ENCODE data around the gene SPDYE1.
"Not testable (repeated sequence)": the region's sequence is repeated elsewhere in the genome, so short reads cannot be mapped to it uniquely, and the experiment has no call there.

The SPDYE1 gene

GRCh38 chr7:44031319-44031718 lies 33.6 kb downstream of the SPDYE1 start:
- H3K4me1 ChIP-seq (ENCODE audit: control insufficient read depth, insufficient read depth, low read length, poor library complexity, severe bottlenecking); H3K36me3 ChIP-seq (ENCODE audit: control insufficient read depth, insufficient read depth, low read length); H3K9me3 ChIP-seq (ENCODE audit: control insufficient read depth, low read length); H3K4me3 ChIP-seq (ENCODE audit: insufficient read depth, low read depth, low read length, poor library complexity, severe bottlenecking); DNase-seq; H3K27me3 ChIP-seq (replicated peaks; ENCODE audit: control insufficient read depth, insufficient read depth, low read length, poor library complexity, severe bottlenecking); H3K27ac ChIP-seq (ENCODE audit: insufficient read depth, low read length, poor library complexity, severe bottlenecking): not testable (repeated sequence)

DNA sequence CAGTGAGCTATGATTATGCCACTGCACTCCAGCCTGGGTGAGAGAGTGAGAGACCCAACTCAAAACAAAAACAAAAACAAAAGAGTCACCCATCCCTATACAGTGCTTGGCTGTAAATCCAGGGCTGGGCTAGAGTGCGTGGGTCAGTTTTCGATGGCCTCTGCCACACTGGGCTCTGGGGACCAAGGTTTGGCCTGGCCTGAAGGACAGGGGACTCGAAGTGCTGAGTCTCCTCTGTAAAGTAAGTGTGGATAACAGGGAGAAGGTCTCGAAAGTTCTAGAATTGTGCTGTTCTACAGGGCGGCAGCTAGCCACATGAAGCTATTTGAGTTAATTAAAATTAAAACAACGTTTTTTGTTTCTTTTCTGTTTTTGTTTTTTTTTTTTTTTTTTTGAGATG lies 34.3 kb downstream of the SPDYE1 start:
- not testable (repeated sequence) for H3K4me1 ChIP-seq (ENCODE audit: control insufficient read depth, insufficient read depth, low read length, poor library complexity, severe bottlenecking)

DNA sequence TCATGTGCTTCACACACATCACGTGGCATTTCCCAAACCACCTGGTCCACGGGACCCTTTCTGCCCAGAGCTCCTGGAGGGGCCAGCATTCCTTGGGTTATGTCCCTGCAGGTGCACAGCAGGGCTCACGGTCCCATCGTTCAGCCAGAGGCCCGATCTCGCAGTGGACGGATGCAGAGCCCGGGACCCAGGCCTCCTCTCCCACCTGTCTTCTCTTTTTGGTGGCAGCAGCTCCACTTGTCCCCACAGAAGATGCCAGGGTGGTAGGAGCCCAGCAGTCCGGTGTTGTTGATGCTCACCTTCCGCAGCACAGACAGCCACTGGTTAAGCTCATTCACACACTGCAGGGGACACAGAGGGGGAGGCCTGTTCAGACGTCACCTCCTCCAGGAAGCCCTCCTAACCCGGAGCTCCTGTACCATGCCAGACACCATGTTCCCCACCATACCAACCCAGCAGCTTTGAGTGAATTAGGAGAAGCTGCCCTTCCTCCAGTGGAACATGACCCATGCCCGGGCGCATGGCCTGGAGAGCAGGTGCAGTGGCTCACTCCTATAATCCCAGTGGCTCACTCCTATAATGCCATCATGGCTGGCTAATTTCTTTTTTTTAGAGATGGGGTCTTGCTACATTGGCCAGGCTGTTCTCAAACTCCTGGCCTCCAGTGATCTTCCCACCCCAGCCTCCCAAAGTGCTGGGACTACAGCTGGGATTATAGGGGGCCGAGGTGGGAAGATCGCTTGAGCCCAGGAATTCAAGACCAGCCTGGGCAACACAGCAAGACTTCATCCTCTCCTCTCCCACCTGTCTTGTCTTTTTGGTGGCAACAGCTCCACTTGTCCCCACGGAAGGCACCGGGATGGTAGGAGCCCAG lies 36.5 kb downstream of the SPDYE1 start:
- not testable (repeated sequence) for H3K4me3 ChIP-seq (ENCODE audit: insufficient read depth, low read depth, low read length, poor library complexity, severe bottlenecking); DNase-seq; H3K27me3 ChIP-seq (replicated peaks; ENCODE audit: control insufficient read depth, insufficient read depth, low read length, poor library complexity, severe bottlenecking); H3K9me3 ChIP-seq (ENCODE audit: control insufficient read depth, low read length); H3K27ac ChIP-seq (ENCODE audit: insufficient read depth, low read length, poor library complexity, severe bottlenecking); H3K36me3 ChIP-seq (ENCODE audit: control insufficient read depth, insufficient read depth, low read length); H3K4me1 ChIP-seq (ENCODE audit: control insufficient read depth, insufficient read depth, low read length, poor library complexity, severe bottlenecking)

More for the DNA sequence above, 34.3 kb downstream of the SPDYE1 start:
- H3K4me3 ChIP-seq (ENCODE audit: insufficient read depth, low read depth, low read length, poor library complexity, severe bottlenecking); H3K27me3 ChIP-seq (replicated peaks; ENCODE audit: control insufficient read depth, insufficient read depth, low read length, poor library complexity, severe bottlenecking); H3K9me3 ChIP-seq (ENCODE audit: control insufficient read depth, low read length); H3K36me3 ChIP-seq (ENCODE audit: control insufficient read depth, insufficient read depth, low read length); DNase-seq; H3K27ac ChIP-seq (ENCODE audit: insufficient read depth, low read length, poor library complexity, severe bottlenecking): not testable (repeated sequence)

DNA sequence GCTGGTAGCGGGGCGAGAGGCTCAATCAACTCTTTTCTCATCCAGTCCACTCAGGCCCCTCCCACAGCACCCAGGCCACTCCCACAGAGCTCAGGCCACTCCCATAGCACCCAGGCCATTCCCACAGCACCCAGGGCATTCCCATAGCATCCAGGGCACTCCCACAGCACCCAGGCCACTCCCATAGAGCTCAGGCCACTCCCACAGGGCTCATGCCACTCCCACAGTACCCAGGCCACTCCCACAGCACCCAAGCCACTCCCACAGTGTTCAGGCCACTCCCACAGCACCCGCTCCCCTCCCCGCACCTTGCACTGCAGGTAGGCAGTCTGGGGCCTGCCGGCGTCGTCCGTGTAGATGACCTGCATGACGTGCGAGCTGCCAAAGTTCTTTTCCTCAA lies 38.7 kb downstream of the SPDYE1 start:
- DNase-seq = peak; percentile 13 to 27 (median 24)
- H3K4me1 ChIP-seq (ENCODE audit: control insufficient read depth, insufficient read depth, low read length, poor library complexity, severe bottlenecking); H3K4me3 ChIP-seq (ENCODE audit: insufficient read depth, low read depth, low read length, poor library complexity, severe bottlenecking); H3K27me3 ChIP-seq (replicated peaks; ENCODE audit: control insufficient read depth, insufficient read depth, low read length, poor library complexity, severe bottlenecking); H3K27ac ChIP-seq (ENCODE audit: insufficient read depth, low read length, poor library complexity, severe bottlenecking); H3K36me3 ChIP-seq (ENCODE audit: control insufficient read depth, insufficient read depth, low read length); H3K9me3 ChIP-seq (ENCODE audit: control insufficient read depth, low read length): not testable (repeated sequence)

DNA sequence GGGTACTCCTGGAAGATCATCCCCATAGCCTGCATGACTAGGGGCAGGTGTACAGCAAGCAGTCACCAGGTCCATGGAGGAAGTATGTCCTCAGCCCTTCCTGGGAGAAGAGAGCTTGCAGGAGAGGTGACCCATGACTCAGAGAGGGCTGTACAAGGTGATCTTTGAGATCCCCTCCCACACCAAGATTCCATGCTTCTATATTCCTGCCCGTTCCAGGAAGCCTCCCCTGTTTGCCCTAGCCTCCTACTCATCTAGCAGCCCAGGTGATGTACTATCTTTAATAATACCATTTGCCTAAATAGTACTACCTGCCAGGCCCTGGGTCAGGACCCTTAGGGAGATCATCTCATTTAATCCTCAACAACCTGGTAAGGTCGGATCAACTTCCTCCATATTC lies 40.3 kb downstream of the SPDYE1 start:
- H3K27me3 ChIP-seq (replicated peaks; ENCODE audit: control insufficient read depth, insufficient read depth, low read length, poor library complexity, severe bottlenecking); H3K4me1 ChIP-seq (ENCODE audit: control insufficient read depth, insufficient read depth, low read length, poor library complexity, severe bottlenecking); H3K36me3 ChIP-seq (ENCODE audit: control insufficient read depth, insufficient read depth, low read length); H3K9me3 ChIP-seq (ENCODE audit: control insufficient read depth, low read length); H3K27ac ChIP-seq (ENCODE audit: insufficient read depth, low read length, poor library complexity, severe bottlenecking); H3K4me3 ChIP-seq (ENCODE audit: insufficient read depth, low read depth, low read length, poor library complexity, severe bottlenecking); DNase-seq: not testable (repeated sequence)

- not testable (repeated sequence) for H3K27me3 ChIP-seq (replicated peaks; ENCODE audit: control insufficient read depth, insufficient read depth, low read length, poor library complexity, severe bottlenecking); H3K4me3 ChIP-seq (ENCODE audit: insufficient read depth, low read depth, low read length, poor library complexity, severe bottlenecking); H3K36me3 ChIP-seq (ENCODE audit: control insufficient read depth, insufficient read depth, low read length); H3K27ac ChIP-seq (ENCODE audit: insufficient read depth, low read length, poor library complexity, severe bottlenecking); H3K4me1 ChIP-seq (ENCODE audit: control insufficient read depth, insufficient read depth, low read length, poor library complexity, severe bottlenecking); DNase-seq; H3K9me3 ChIP-seq (ENCODE audit: control insufficient read depth, low read length)
Measured at GRCh38 chr7:44038553-44038952, 40.9 kb downstream of the SPDYE1 start.

DNA sequence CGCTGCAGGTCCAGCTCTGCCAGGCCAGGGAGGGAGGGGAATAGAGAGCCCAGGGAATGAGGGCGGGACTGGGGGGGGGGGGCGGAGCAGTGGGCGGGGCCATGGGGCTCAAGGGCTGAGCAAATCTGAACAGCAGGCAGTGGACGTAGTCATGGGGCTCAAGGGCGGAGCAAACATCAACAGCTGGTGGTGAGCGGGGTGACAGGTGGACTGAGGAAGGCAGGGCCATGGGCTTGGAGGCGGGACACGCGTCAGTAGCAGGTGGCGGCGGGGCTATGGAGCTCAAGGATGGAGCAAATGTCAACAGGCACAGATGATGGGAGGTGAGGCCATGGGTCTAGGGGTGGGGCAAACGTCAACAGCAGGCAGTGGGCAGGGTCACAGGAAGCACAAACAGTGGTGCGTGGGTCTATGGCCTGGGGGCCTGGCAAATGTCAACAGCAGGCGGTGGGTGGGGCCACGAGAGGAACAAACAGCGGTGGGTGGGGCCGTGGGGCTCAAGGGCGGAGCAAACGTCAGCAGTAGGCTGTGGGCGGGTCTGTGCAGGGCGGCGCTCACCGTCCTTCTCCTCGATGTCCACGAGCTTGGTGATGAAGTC lies 41.4 kb downstream of the SPDYE1 start:
- H3K27ac ChIP-seq (ENCODE audit: insufficient read depth, low read length, poor library complexity, severe bottlenecking); H3K36me3 ChIP-seq (ENCODE audit: control insufficient read depth, insufficient read depth, low read length); H3K4me1 ChIP-seq (ENCODE audit: control insufficient read depth, insufficient read depth, low read length, poor library complexity, severe bottlenecking); H3K27me3 ChIP-seq (replicated peaks; ENCODE audit: control insufficient read depth, insufficient read depth, low read length, poor library complexity, severe bottlenecking); H3K4me3 ChIP-seq (ENCODE audit: insufficient read depth, low read depth, low read length, poor library complexity, severe bottlenecking); H3K9me3 ChIP-seq (ENCODE audit: control insufficient read depth, low read length): not testable (repeated sequence)
- DNase-seq = peak; percentile 77 to 81 (median 80)

GRCh38 chr7:44039800-44040492 lies 42.2 kb downstream of the SPDYE1 start:
- not testable (repeated sequence) for H3K4me3 ChIP-seq (ENCODE audit: insufficient read depth, low read depth, low read length, poor library complexity, severe bottlenecking); H3K9me3 ChIP-seq (ENCODE audit: control insufficient read depth, low read length); DNase-seq; H3K36me3 ChIP-seq (ENCODE audit: control insufficient read depth, insufficient read depth, low read length); H3K27me3 ChIP-seq (replicated peaks; ENCODE audit: control insufficient read depth, insufficient read depth, low read length, poor library complexity, severe bottlenecking); H3K4me1 ChIP-seq (ENCODE audit: control insufficient read depth, insufficient read depth, low read length, poor library complexity, severe bottlenecking)
- H3K27ac ChIP-seq (ENCODE audit: insufficient read depth, low read length, poor library complexity, severe bottlenecking) = peak overlapping the region; percentile 42

DNA sequence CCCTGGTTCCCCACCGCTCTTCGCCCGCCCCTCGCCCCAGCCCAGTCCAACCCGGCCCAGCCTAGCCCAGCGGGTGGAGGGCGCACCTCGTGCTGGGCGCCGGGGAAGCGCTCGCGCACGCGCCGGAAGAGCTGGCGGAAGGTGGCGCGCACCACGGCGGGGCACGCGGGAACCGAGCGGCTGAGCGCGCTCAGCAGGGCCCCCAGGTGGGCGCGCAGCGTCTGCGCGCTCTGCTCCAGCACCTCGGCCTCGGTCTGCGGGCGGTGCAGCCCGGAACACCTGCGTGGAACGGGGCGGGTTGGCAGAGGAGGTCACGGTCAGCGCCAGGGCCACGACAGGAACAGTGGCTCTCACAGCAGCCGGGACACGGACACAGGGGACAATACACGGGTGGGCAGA lies 42.8 kb downstream of the SPDYE1 start:
- Histone ChIP-seq H3K27ac (ENCODE audit: insufficient read depth, low read length, poor library complexity, severe bottlenecking) (peak overlapping the region; percentile 42), H3K4me3 (ENCODE audit: insufficient read depth, low read depth, low read length, poor library complexity, severe bottlenecking) (peak overlapping the region; percentile 39)
- H3K9me3 ChIP-seq (ENCODE audit: control insufficient read depth, low read length); H3K27me3 ChIP-seq (replicated peaks; ENCODE audit: control insufficient read depth, insufficient read depth, low read length, poor library complexity, severe bottlenecking); H3K36me3 ChIP-seq (ENCODE audit: control insufficient read depth, insufficient read depth, low read length); H3K4me1 ChIP-seq (ENCODE audit: control insufficient read depth, insufficient read depth, low read length, poor library complexity, severe bottlenecking): not testable (repeated sequence)
- peak; percentile 38 to 58 (median 55) for DNase-seq

GRCh38 chr7:44042221-44042620 lies 44.5 kb downstream of the SPDYE1 start:
- Histone ChIP-seq H3K27ac (ENCODE audit: insufficient read depth, low read length, poor library complexity, severe bottlenecking) (no peak overlapping the region), H3K9me3 (ENCODE audit: control insufficient read depth, low read length) (no peaks in the 10 kb centered on the region), H3K27me3 (replicated peaks; ENCODE audit: control insufficient read depth, insufficient read depth, low read length, poor library complexity, severe bottlenecking) (no peaks in the 10 kb centered on the region), H3K36me3 (ENCODE audit: control insufficient read depth, insufficient read depth, low read length) (no peaks in the 10 kb centered on the region), H3K4me1 (ENCODE audit: control insufficient read depth, insufficient read depth, low read length, poor library complexity, severe bottlenecking) (peaks cover 22% of the 10 kb centered on the region), H3K4me3 (ENCODE audit: insufficient read depth, low read depth, low read length, poor library complexity, severe bottlenecking) (no peak overlapping the region)
- DNase-seq = no peak

All from effector memory CD4-positive, alpha-beta T cell (primary cell).